ENCODE data around the gene AIFM1. TPM values are rescaled to one million over a fixed set of nuclear protein-coding genes. Genes with fewer than 3 reads are reported as not detected.

The AIFM1 gene
- total RNA-seq, 1 donor: 15.2 TPM

DNA sequence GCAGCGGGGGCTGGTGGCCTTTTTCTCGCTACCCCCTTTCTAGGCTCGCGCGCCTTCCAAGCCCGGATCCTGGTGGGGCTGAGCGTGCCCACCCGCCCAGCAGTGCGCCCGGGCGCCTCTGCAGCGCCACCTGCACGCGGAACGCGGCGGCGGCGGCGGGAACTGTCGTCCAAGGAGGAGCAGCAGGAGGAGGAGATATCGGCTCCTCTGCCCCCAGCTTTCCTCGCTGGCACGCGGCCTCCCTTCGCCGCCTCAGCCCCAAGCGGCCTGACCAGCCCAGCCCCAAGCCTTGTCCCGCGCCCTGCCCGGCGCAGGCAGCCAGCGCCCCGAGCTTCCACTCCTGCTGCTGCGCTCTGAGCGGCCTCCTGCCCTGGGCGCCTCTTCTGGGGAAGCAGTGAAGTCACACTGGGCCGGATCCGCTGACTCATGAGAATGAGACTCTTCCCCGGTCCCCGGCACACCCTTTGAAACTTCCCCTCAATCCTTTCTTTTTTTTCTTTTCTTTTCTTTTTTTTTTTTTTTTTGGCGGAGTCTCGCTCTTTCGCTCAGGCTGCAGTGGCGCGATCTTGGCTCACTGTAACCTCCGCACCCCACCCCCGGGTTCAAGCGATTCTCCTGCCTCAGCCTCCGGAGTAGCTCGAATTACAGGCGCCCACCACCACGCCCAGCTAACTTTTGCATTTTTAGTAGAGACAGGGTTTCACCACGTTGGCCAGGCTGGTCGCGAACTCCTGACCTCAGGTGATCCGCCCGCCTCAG lies 44.7 kb downstream of the AIFM1 start:
- H3K27ac ChIP-seq (ENCODE audit: low read depth, low read length): no peak overlapping the region

DNA sequence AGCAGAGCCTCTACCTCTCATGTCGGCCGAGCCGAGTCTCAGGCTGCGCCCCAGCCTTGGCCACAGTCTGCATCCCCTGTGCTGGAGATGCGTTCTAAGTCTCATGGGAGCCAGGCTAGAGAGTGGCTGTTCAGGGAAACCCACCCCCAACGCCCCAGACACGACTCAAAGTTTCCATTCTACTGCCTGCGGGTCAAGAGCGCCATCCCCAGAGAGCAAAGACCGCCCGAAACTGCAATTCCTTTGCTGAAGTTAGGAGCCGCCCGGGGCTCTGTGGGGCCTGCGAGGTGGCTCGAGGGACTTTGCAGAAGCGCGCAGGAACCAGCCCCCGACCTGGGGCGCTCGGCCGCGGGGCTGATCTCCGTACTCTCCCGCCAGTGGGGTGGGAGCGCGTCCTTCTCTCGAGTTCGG lies 45.3 kb downstream of the AIFM1 start:
- TF ChIP-seq, protein P1, sequence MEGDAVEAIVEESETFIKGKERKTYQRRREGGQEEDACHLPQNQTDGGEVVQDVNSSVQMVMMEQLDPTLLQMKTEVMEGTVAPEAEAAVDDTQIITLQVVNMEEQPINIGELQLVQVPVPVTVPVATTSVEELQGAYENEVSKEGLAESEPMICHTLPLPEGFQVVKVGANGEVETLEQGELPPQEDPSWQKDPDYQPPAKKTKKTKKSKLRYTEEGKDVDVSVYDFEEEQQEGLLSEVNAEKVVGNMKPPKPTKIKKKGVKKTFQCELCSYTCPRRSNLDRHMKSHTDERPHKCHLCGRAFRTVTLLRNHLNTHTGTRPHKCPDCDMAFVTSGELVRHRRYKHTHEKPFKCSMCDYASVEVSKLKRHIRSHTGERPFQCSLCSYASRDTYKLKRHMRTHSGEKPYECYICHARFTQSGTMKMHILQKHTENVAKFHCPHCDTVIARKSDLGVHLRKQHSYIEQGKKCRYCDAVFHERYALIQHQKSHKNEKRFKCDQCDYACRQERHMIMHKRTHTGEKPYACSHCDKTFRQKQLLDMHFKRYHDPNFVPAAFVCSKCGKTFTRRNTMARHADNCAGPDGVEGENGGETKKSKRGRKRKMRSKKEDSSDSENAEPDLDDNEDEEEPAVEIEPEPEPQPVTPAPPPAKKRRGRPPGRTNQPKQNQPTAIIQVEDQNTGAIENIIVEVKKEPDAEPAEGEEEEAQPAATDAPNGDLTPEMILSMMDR (IDR thresholded peaks at IDR 0.05; ENCODE audit: extremely low read depth, low read depth, low read length): no peak
- DNase-seq (ENCODE audit: insufficient read length, low spot score, missing footprints): no peak
- H3K27ac ChIP-seq (ENCODE audit: low read depth, low read length): no peak overlapping the region
- H3K79me2 ChIP-seq (ENCODE audit: insufficient read depth, low read length): no peaks in the 10 kb centered on the region
- H3K9me3 ChIP-seq (ENCODE audit: low read depth, low read length): no peaks in the 10 kb centered on the region
- H3K4me3 ChIP-seq (ENCODE audit: insufficient read depth, low read length): peak overlapping the region; percentile 66
- H3K27me3 ChIP-seq (ENCODE audit: insufficient read depth, low read length): no peaks in the 10 kb centered on the region
- H3K36me3 ChIP-seq (ENCODE audit: insufficient read depth, low read length): no peaks in the 10 kb centered on the region
- no peak overlapping the region for H2AFZ ChIP-seq (ENCODE audit: low read length)
- peaks cover 9% of the 10 kb centered on the region for H4K20me1 ChIP-seq (ENCODE audit: insufficient read depth, low read length)
- peak overlapping the region; percentile 65 for H3K4me2 ChIP-seq (ENCODE audit: insufficient read depth, low read length)
- peaks cover 9% of the 10 kb centered on the region for H3K4me1 ChIP-seq (ENCODE audit: insufficient read depth, low read length)

More for the DNA sequence above, 44.7 kb downstream of the AIFM1 start:
- H3K36me3 ChIP-seq (ENCODE audit: insufficient read depth, low read length): no peaks in the 10 kb centered on the region
- peak overlapping the region; percentile 66 for H3K4me3 ChIP-seq (ENCODE audit: insufficient read depth, low read length)
- DNase-seq (ENCODE audit: insufficient read length, low spot score, missing footprints): peak; percentile 92
- no peaks in the 10 kb centered on the region for H3K27me3 ChIP-seq (ENCODE audit: insufficient read depth, low read length)
- TF ChIP-seq, protein P1 (IDR thresholded peaks at IDR 0.05; ENCODE audit: extremely low read depth, low read depth, low read length): peak; percentile 35
- no peaks in the 10 kb centered on the region for H3K79me2 ChIP-seq (ENCODE audit: insufficient read depth, low read length)
- H3K9me3 ChIP-seq (ENCODE audit: low read depth, low read length): no peaks in the 10 kb centered on the region
- peak overlapping the region; percentile 29 for H2AFZ ChIP-seq (ENCODE audit: low read length)
- peaks cover 9% of the 10 kb centered on the region for H3K4me1 ChIP-seq (ENCODE audit: insufficient read depth, low read length)
- H4K20me1 ChIP-seq (ENCODE audit: insufficient read depth, low read length): peaks cover 9% of the 10 kb centered on the region
- H3K4me2 ChIP-seq (ENCODE audit: insufficient read depth, low read length): peak overlapping the region; percentile 65

DNA sequence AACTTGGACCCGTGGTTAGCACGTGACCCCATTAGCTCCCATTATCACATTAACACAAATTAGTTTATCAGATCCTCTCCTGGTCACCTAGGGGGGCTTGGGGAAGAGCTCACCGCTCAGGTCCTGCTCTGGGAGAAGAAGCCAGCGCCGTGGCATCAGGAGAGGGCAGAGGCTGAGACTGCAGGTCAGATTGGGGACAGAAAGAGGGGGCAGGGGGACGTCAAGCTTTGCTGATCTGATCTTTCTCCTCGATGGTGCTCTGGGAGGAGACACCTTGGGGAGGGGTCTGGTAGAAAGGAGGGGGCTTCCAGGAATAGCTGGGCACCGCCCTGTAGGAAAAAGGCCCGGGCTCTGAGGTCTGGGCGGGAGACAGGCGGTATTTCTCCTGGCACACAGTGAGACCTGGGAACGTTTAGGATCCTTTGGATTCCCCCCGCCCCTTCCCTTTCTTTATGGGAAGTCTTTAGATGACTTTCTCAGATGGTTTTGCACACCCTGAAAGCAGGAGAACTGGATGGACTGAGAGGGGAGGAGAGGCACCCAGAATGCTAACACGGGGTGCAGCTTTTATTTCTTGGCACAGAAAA lies 46.2 kb downstream of the AIFM1 start:
- H4K20me1 ChIP-seq (ENCODE audit: insufficient read depth, low read length): peaks cover 9% of the 10 kb centered on the region
- TF ChIP-seq, protein P1 (IDR thresholded peaks at IDR 0.05; ENCODE audit: extremely low read depth, low read depth, low read length): no peak
- no peaks in the 10 kb centered on the region for H3K36me3 ChIP-seq (ENCODE audit: insufficient read depth, low read length)
- H3K27ac ChIP-seq (ENCODE audit: low read depth, low read length): peak overlapping the region; percentile 58
- H3K79me2 ChIP-seq (ENCODE audit: insufficient read depth, low read length): no peaks in the 10 kb centered on the region
- H3K27me3 ChIP-seq (ENCODE audit: insufficient read depth, low read length): no peaks in the 10 kb centered on the region
- DNase-seq (ENCODE audit: insufficient read length, low spot score, missing footprints): no peak
- H3K4me2 ChIP-seq (ENCODE audit: insufficient read depth, low read length): peak overlapping the region; percentile 56
- peak overlapping the region; percentile 22 for H3K4me3 ChIP-seq (ENCODE audit: insufficient read depth, low read length)
- peaks cover 13% of the 10 kb centered on the region for H3K4me1 ChIP-seq (ENCODE audit: insufficient read depth, low read length)
- no peak overlapping the region for H2AFZ ChIP-seq (ENCODE audit: low read length)
- H3K9me3 ChIP-seq (ENCODE audit: low read depth, low read length): no peaks in the 10 kb centered on the region
